Subcutaneous preadipocyte (primary cell): ENCODE measurements around the gene PPP1R13L. TPM values are rescaled to one million over a fixed set of nuclear protein-coding genes. Genes with fewer than 3 reads are reported as not detected.

Experiments used
- small RNA-seq: library from RNA; depleted of rRNA; stranded (forward); fragments of <200 nt; gene quantifications from one replicate; pipeline ENCODE3, GENCODE V24; 2012
- total RNA-seq: library from RNA; depleted of rRNA; stranded (reverse); fragments of >200 nt; gene quantifications from 2 replicates; pipeline ENCODE4 v1.2.3, GENCODE V29; 2012

The PPP1R13L gene, protein sequence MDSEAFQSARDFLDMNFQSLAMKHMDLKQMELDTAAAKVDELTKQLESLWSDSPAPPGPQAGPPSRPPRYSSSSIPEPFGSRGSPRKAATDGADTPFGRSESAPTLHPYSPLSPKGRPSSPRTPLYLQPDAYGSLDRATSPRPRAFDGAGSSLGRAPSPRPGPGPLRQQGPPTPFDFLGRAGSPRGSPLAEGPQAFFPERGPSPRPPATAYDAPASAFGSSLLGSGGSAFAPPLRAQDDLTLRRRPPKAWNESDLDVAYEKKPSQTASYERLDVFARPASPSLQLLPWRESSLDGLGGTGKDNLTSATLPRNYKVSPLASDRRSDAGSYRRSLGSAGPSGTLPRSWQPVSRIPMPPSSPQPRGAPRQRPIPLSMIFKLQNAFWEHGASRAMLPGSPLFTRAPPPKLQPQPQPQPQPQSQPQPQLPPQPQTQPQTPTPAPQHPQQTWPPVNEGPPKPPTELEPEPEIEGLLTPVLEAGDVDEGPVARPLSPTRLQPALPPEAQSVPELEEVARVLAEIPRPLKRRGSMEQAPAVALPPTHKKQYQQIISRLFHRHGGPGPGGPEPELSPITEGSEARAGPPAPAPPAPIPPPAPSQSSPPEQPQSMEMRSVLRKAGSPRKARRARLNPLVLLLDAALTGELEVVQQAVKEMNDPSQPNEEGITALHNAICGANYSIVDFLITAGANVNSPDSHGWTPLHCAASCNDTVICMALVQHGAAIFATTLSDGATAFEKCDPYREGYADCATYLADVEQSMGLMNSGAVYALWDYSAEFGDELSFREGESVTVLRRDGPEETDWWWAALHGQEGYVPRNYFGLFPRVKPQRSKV
- total RNA-seq: 0.73 and 0.78 TPM in 2 replicates

DNA sequence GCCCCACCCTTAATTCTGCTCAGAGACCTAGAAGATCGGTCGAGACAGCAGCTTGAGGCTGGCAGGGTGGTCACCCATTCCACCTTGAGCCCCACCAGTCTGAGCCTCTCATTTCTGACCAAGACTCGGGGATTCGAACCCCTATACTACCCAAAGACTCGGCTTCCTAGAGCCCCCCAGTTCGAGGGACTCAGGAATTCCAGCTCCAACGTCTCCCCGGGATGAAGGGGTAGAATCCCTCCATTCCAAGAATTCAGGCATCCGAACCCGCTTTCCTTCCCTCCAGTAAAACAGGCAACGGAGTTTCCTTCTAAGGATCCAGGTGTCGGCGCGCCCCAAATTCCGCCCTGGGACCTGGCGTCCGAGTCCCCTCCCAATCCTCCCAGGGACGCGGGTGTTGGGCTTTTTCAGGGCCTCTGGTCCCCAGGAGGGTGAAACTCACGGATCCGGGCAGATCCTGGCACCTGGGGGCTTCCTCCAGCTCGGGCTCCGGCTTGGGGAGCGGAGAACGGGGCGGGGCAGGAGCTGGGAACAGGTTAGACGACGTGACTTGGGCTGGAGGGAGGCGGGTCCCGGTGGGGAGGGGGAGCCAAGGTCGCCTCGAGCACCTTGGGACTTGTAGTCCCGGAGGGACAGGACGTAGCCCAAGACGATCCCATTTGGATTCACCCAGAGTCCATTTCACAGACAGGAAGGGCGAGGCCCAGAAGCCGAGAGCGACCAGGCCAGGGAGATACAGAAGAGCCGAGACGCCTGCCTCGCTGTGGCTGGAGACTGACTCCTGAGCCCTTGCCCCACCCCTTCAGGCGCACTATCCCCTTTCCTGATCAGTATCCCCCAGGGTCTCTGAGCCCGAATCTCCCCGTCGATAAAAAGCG lies at the start of gene PPP1R13L:
TSS of gene PPP1R13L (minus strand) at position 513 of the 878 bp plus-strand sequence. CDS start 6,751 bp downstream, outside the sequence.

GRCh38 chr19:45423589-45424190 lies 18.8 kb upstream of the PPP1R13L start, which contains the start of gene ERCC1:
TSS of gene ERCC1 (minus strand) at chr19:45423917. CDS start at chr19:45423374, 543 bp downstream.

DNA sequence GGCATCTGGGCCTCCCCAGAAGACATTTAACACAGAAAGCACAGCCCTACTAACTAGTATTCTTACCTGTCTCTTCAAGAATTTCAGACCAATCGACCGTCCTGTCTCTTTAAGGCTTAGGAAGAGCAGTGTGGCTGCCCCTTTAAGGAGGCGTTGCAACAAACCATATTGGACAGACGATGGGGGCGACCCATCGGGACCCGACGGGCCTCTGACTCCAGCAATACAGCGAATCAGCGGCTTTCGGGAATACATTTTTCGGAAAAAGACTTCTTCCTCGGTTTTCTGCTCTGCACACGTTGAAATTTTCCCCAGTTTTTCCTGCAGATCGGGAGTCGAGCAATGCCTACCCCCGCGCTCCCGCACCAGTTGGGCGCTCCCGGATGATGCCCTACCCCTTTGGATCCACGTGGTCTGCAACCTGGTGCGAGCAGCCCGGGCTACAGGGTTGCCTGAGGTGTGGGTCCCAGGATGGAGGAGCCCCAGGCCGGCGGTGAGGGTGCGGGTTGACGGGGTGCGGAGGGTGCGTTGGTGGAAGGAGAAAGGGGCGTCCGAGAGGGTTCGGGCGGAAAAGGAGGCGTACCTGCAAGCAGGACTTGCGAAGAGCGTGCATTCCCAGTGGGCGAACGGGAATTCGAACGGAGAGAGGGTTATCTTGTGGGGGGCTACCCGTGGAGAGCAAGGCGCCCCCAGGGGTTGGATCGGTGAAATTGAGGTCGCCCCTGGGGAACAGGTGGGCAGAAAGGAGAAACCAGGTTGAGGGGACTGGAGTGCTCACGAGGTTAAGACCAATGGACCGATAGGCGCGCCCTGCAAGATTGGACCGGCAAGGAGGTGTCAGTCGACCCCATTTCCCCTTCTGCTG lies 1.6 kb upstream of the PPP1R13L start, which contains the start of gene POLR1G:
TSS of gene POLR1G (plus strand) at position 419 of the 865 bp plus-strand sequence. CDS start at position 472, 53 bp downstream.

GRCh38 chr19:45370410-45371204 lies 34.3 kb downstream of the PPP1R13L start, which contains the start of gene ERCC2:
TSS of gene ERCC2 (minus strand) at chr19:45370573. CDS start at chr19:45370540, 33 bp downstream.

DNA sequence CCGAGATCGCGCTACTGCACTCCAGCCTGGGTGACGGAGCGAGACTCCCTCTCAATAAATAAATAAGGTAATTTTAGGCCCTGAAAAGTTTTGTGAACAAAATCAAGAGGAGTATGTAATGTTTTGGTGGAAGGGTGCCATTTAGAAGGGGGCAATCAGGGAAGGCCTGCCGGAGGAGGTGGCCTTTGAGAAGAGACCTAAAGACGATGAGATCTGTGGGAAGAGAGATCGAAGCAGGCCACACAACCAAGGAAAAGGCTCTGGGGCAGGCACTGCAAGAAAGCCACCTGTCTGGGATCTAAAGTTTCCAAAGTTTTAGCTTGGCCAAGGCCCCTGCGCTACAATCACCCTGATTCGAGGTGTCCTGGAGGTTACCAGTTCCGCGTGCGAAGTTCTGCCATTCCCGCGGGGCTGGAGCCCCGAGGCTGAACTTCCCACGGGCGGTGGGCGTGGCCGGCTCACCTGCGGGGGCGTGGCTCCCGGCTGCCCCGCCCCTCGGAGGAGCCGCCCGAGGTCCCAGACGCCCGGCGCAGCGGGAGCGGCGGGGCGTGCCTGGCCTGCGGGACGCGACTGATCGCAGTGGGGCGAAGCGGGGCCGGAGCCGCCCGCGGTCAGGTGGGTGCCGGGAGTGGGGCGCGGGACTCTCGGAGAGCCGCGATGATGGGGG lies 64.5 kb downstream of the PPP1R13L start, which contains the start of gene KLC3:
TSS of gene KLC3 (plus strand) at position 519 of the 667 bp plus-strand sequence. CDS start 4,792 bp downstream, outside the sequence.

Small RNAs within 50 kb of the gene (small RNA-seq; reads per million reads assigned to genes)
- not detected for gene MIR6088

Other genes starting within 250 kb of the PPP1R13L start
- gene NKPD1, start 244.1 kb downstream of the PPP1R13L start, total RNA-seq: 0.39 and 1.1 TPM in 2 replicates
- 2.5 and 6.2 TPM in 2 replicates for gene TRAPPC6A, start 226.8 kb downstream of the PPP1R13L start, total RNA-seq
- gene BLOC1S3, start 226.3 kb downstream of the PPP1R13L start, total RNA-seq: 4.4 and 6.6 TPM in 2 replicates
- gene EXOC3L2, start 159.7 kb downstream of the PPP1R13L start, total RNA-seq: 0.20 TPM in 1 of 2 replicates, not detected in the other
- 12.1 TPM in 2 replicates for gene MARK4, start 153.8 kb downstream of the PPP1R13L start, total RNA-seq
- gene CKM, start 82.2 kb downstream of the PPP1R13L start, total RNA-seq: under 0.01 TPM in 1 of 2 replicates, not detected in the other
- not detected in 2 replicates for gene KLC3, start 64.3 kb downstream of the PPP1R13L start, total RNA-seq
- 30.5 and 33.8 TPM in 2 replicates for gene ERCC2, start 34.5 kb downstream of the PPP1R13L start, total RNA-seq
- 6.2 and 16.2 TPM in 2 replicates for gene POLR1G, start 1.6 kb upstream of the PPP1R13L start, total RNA-seq
- gene ERCC1, start 18.8 kb upstream of the PPP1R13L start, total RNA-seq: 131 and 162 TPM in 2 replicates
- gene FOSB, start 62.9 kb upstream of the PPP1R13L start, total RNA-seq: 0.37 and 0.39 TPM in 2 replicates
- 3.3 and 3.7 TPM in 2 replicates for gene RTN2, start 92.0 kb upstream of the PPP1R13L start, total RNA-seq
- 1.5 and 2.5 TPM in 2 replicates for gene PPM1N, start 93.4 kb upstream of the PPP1R13L start, total RNA-seq
- 39.7 and 79.2 TPM in 2 replicates for gene VASP, start 102.4 kb upstream of the PPP1R13L start, total RNA-seq
- 5.5 and 7.8 TPM in 2 replicates for gene OPA3, start 179.7 kb upstream of the PPP1R13L start, total RNA-seq
- under 0.01 TPM in 1 of 2 replicates, not detected in the other for gene GPR4, start 197.1 kb upstream of the PPP1R13L start, total RNA-seq
- 12.5 and 25.2 TPM in 2 replicates for gene EML2, start 234.3 kb upstream of the PPP1R13L start, total RNA-seq